Measurements from ENCODE around the gene DPP4.

DNA sequence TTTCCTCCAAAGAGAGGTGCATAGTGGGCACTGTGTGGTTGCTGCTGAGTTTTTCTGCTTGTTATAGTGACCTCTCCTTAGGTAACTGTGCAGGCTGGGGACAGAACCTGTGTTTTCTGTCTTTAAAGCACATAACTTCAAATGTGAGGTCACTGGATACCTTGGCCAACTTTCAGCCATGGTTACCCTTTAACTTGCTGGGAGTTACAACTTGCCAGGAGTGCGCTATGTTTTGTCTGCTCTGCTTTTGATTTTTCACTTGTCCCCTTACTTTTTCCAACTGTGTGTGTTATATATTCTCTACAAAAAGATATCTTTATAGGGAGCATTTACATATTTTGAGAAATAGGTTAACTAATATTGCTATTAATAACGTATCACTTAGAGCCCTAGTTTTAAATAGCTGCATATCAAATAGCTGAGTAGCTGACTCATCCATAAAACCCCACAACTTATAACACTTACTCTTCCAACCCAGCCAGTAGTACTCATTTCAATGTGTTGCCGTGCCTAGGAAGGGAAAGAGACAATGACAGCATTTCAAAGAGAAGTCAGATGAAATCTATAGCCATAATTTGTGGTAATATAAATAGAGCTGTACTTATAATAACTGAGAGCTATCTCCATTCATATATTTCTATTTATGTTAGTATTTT, 51.6 kb downstream of the DPP4 start:
- TF ChIP-seq, protein P1, sequence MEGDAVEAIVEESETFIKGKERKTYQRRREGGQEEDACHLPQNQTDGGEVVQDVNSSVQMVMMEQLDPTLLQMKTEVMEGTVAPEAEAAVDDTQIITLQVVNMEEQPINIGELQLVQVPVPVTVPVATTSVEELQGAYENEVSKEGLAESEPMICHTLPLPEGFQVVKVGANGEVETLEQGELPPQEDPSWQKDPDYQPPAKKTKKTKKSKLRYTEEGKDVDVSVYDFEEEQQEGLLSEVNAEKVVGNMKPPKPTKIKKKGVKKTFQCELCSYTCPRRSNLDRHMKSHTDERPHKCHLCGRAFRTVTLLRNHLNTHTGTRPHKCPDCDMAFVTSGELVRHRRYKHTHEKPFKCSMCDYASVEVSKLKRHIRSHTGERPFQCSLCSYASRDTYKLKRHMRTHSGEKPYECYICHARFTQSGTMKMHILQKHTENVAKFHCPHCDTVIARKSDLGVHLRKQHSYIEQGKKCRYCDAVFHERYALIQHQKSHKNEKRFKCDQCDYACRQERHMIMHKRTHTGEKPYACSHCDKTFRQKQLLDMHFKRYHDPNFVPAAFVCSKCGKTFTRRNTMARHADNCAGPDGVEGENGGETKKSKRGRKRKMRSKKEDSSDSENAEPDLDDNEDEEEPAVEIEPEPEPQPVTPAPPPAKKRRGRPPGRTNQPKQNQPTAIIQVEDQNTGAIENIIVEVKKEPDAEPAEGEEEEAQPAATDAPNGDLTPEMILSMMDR (IDR thresholded peaks at IDR 0.05): no peak
- TF ChIP-seq POLR2A (IDR thresholded peaks at IDR 0.05) (no peak), POLR2AphosphoS5 (IDR thresholded peaks at IDR 0.05) (no peak)

Measured in prostate gland (tissue), 2 donors.